HG02763 (cell line): ENCODE data around the gene GUCA2A.

ENCODE experiments used
- ATAC-seq: cut with Tn5 transposase; IDR thresholded peaks from one replicate; pipeline ENCODE4 v1.9.1; 2021; ENCODE audit warnings: mild to moderate bottlenecking, moderate library complexity; ENCODE audit not compliant: unreplicated experiment

GUCA2A gene

DNA sequence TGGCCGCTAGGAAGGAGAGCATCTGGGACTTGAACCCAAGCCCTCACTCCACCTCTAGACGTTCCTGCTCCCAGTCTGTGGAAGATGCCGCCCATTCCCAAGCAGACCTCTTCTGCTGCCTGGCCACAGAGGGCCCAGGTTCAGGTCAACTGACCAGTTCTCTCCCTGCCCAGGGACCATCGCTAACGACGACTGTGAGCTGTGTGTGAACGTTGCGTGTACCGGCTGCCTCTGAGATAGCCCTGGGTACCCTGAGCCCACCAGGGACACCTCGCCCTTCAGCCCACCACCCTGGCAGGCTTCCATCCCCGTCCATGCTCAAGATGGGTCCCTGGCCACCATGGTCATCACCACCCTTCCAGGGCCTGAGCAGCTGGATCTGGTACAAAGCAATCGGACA is 9.2 kb downstream of the GUCA2A start:
- ATAC-seq = no peak

GRCh38 chr1:42154685-42155084 is 9.9 kb downstream of the GUCA2A start:
- no peak for ATAC-seq

DNA sequence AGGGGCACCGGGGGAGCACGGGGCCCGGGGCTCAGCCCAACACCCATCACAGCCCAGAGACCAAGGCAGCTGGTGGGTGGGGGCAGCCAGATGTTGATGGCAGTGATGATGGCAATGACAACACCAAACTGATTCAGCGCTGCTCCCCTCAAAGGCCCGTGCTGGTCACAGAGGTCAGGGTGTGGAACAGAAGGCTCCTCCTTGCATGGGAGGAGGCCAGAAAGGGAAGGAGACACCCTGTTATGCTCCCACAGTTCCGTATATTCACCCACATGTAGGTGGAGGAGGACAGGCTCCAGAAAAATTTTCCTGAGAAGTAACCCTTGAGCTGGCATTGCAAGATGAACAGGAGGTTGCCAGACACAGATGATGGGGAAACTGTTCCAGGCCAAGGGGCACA is 10.9 kb downstream of the GUCA2A start:
- ATAC-seq = no peak

DNA sequence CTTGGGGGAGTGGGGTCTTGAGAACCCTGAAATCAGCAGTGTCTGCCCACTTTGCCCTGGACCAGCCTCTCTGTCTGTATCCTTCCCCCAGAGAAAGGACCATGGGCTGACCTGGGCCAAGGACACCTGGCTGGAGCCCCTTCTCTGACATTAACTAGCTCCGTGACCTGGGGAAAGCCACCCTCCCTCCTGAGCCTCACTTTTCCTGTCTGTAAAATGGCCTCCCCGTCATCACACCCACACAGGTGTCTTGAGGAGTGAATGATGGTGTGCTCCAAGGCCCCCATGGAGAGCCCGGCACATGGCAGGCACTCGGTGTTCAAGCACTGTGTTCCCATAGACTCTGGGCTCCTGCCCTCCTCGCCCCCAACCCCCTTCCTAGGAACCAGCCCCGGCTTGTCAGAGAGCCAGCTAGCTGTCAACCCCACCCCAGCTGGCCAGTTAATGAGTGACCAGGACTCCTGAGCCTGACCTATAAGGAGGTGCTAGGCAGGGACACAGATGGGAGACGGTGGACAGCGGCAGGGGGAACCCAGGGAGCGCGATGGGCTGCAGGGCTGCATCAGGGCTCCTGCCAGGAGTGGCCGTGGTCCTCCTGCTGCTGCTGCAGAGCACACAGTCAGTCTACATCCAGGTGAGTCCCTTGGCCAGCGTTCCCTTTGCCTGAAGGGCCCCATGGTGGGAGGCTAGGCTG is 11.5 kb downstream of the GUCA2A start, which contains the start of gene GUCA2B:
Gene GUCA2B, plus strand, starts transcription at position 504 of the 694 bp plus-strand sequence. Its CDS starts 41 bp downstream, at position 545.
- no peak for ATAC-seq

GRCh38 chr1:42152119-42152518 is 12.4 kb downstream of the GUCA2A start:
- no peak for ATAC-seq

DNA sequence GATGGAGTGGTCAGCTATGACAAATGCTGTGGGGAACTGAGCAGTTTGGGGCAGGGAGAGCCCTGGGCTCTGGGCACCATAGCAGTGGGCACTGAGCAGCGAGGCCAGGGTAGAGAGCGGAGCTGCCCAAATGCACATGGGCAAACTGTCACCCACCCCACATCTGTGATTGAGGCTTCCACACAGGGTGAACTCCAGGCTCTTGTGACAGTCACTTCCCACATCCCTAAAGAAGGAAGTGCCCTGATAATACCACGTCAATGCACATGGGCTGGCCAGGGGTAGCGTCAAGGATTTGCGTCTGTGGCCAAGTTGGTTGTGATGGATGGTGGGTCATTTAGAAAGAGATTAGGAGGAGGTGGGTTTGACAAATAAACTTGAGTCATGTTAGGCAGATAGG is 13.9 kb downstream of the GUCA2A start:
- no peak for ATAC-seq

DNA sequence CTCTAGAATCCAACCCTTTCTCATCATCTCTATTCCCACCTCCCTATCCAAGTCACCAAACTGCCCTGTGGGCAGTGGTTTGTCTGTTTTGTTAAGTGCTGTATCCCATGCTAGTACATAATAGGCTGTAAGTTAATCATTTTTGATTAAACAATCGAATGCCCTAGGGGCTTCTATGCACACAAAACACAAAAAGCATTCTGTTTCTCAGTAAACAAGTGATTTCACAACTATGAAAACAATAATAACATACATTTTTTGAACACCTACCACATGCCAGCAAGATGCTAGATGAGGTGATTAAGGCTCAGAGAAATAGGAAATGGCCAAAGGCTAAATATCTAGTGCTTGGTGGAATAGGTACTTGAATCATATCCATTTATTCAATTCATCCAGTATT is 16.4 kb downstream of the GUCA2A start:
- ATAC-seq = no peak

DNA sequence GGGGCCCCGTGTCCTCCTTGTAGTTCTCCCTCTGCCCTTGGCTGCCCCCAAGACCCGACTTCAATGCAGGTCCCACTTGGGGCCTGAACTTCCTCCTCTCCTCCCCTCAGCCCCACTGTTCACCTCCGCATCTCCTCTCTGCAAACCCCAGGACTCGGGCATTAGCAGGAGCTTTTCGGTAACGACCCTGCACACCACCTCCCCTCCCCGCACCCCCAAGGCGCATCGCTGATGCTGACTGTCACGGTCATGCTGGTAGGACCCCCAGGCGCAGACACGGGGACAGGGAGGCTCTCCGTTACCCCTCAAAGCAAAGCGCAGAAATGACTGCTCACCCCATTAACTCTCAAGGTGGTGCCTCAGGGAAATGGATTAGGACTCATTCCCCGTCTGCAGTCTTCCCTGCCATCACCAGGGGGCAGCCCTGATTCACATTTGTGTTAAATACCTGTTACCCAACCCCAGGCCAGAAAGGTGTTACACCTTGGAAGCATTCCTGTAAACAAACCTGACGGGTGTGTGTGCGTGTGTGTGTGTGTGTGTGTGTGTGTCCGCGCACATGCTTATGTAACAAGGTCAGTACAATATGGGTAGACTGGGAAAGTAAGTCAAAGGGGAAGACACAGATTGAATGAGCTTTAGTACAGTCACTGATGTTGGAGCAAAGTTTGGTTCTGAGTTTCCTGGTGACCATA is 17.8 kb downstream of the GUCA2A start:
- no peak for ATAC-seq

DNA sequence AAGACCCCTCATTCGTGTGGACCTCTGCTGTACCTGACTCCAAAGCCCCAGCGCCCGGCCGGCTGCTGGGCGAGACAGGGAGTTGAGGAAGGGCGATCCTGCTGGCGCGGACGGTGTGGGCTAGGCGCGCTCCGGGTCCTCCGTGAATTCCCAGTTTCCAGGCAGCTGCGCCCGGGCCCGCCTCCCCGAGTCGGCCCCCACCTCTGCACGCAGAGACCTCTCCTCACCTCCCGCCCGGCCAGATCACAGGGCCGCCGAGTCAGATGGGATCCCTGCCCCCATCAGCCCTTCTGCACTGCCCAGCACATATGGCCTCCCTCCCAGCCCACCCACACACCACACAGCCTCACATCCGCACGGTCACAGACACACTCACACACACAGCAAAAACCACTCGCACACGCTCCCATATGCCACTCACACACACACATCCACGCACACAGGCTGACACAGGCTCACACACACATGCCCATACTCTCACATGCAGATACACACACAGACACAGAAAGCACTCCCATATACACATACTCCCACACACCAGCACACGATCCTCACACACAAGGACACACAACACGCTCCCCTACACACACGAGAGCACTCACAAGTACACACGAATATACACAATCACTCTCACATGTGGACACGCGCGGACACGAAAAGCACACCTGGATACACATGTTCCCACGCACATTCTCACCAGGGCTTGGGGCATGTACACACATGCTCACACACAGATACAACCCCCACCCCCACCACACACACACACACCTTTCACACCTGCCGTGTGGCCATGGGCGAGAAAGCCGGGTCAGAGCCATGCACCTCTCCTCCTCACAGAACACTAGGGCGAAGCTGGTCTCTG is 18.6 kb downstream of the GUCA2A start:
- ATAC-seq = no peak

- ATAC-seq = no peak
Measured at GRCh38 chr1:42145389-42145716, 19.2 kb downstream of the GUCA2A start.

- ATAC-seq = no peak
Measured at GRCh38 chr1:42144711-42145388, 19.7 kb downstream of the GUCA2A start.

DNA sequence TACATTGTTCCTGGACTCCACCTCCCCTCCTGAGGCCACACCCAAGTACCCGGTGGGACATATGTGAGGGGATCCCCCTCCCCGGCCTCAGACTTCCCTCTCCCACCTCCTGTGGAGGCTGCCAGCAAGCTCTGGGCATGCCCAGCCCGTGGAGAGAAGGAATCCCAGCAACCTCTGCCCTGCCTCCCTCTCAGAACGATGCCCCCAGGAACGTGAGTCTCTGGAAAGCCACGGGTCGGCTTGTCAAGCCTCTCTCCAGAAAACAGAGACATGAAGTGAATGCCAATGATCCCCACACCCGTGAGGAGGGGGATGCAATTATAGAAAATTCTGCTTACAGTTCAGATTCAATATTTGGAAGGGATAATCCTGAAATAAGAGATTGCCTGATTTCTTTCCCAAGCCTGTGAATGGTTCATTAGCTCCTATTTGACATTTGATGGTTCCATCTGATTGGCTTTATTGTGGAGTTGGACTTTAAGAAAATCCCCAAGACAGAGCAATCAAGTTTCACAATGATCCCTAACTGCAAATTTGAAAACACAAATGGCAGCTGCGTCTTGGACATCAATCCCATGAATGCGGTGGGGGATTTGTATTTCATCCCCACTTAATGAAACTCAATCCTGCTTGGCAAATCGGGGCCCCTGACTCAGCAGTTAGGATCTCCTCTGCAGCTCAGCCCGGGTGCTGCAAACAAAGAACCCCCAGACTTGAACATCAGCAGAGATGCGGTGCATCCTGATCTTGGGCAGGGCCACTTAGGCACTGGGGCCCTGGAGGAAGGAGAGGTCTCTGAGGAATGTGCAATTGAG is 20.4 kb downstream of the GUCA2A start:
- ATAC-seq = no peak

DNA sequence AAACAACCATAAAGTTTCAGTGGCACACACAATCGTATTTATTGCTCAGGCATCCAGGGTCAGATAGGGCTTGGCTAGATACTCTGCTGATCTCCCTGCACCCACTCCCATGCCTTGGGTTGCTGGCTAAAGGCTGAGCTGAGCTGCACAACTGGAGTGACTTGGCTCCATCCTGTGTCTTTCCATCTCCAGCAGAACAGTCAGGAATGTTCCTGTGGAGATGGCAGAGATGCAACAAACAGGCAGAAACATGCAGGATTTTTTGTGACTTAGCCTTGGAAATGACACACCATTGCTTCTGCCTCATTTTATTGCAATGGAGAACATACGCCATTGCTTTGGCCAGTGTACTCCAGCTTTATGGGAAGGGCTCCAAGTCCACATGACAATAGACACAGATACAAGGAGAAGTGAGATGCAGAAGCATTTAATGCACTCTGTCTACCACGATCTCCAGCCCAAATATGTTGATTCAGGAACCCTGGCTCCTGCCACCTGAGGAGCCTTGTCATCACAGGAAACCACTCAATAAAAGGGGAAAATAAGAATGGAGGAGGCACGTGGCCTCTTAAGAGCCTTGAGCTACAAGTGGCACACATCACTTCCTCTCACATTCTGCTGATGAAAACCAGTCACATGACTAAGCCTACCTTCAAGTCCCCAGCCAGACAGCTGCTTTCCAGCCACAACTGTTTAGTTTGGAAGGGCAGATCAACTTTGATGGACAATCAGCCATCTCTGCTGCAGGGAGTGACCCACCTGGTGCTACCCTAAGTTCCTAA is 21.5 kb downstream of the GUCA2A start:
- no peak for ATAC-seq

DNA sequence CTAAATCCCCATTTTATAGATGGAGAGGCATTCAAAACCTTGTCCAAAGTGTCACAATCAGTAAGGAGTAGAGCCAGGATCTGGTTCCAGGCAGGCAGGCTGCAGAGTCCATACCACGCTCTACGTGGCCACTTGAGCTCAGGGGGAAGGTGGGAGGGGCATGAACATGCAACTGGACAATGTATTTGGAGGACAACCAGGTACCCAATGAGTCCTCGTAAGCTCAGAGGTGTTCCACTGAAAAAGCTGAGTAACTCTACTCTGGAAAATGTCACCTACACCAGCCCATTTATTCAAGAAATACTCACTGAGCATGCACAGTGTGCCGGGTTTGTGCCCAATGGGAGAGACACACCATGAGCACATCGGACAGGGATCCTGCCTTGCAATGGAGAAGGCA is 22.6 kb downstream of the GUCA2A start:
- no peak for ATAC-seq

GRCh38 chr1:42140191-42140590 is 24.4 kb downstream of the GUCA2A start:
- no peak for ATAC-seq

DNA sequence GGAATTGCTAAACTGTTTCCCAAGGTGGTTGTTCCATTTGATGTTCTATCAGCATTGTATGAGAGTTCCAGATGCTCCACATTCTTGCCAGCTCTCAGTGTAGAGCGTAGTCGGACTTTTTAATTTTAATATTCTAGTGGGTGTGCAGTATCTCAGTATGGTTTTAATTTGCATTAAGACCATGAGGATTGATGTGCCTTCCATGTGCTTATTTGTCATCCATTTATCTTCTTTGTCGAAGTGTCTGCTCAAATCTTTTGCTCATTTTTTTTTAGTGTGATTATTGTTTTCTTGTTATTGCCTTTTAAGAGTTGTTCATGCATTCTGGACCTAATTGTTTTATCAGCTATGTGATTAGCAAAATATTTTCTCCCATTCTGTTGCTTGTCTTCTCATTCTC is 25.1 kb downstream of the GUCA2A start:
- ATAC-seq = no peak

DNA sequence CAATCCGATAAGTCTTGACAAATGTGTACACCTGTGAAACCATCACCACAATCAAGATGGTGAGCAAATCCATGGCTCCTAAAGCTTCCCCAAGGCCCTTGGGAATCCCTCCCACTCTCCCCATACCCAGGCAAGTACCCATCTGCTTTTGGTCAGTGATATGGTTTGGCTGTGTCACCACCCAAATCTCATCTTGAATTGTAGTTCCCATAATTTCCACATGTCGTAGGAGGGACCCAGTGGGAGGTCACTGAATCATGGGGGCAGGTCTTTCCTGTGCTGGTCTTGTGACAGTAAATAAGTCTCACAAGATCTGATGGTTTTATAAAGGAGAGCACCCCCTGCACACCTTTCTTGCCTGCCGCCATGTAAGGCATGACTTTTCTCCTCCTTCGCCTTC is 26.0 kb downstream of the GUCA2A start:
- no peak for ATAC-seq

DNA sequence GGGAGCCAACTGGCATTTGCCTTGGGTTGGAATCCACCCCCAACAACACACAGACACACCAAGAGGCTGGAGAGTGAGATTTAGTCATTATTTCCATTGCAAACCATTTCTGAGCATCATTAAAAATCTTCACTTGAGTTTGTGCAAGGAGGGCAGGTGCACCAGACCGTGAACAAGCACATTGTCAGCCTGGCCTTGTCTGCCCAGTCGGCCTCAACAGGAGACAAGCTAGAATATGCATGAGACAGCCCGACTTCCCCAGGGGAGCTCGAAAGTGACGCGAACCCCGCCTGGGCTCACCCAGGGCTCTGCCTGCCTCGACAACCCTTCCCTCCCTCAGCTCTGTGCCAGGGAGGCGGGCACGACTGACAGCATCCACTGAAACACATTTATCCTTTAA is 26.8 kb downstream of the GUCA2A start:
- ATAC-seq = no peak

DNA sequence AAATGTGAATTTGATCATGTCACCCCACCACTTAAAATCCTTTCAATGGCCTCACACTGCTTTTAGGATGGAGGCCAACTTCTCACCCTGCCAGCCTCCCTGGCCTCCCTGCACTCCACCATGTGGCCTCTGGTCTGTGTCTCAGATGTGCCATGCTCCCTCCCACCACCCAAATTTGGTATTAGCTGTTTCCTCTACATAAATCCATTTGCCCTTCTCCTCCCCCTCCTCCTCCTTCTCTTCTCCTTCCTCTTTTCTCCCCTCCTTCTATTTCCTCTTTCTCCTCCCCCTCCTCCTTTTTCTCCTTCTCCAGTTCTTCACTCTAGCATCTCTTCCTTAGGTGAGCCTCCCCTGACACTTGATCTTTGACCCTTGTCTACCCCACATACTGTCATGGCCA is 28.1 kb downstream of the GUCA2A start:
- no peak for ATAC-seq

DNA sequence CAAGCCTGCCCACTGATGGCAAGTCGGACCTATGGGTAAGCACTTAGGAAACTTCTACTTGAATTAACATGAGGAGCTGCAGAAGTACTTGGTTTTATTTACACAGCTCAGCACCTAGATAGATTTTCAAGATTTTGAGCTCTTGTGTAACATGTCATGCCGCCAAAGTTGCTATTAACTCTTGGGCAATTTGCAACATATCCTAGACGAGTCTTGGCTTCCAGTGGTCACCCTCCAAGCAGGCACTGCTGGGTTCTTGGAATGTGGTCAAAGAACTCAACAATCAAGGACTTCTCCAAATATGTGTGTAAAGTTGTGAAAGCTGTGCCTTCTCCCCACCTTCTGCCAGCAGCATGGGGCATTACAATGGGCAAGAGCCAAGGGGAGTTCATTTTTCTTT is 29.1 kb downstream of the GUCA2A start:
- ATAC-seq = no peak
